GM19395 (cell line): ENCODE measurements around the gene TMOD1.
A peak's percentile ranks its signal among the peaks of the same experiment; 100 is the strongest.

Experiments used
- ATAC-seq: cut with Tn5 transposase; IDR thresholded peaks from one replicate; pipeline ENCODE4 v1.9.1; 2021; ENCODE audit warnings: mild to moderate bottlenecking, moderate library complexity; ENCODE audit not compliant: unreplicated experiment

Gene TMOD1

GRCh38 chr9:97629156-97629555, 127.7 kb downstream of the TMOD1 start:
- no peak for ATAC-seq

- no peak for ATAC-seq
Observed at GRCh38 chr9:97630591-97630990, 129.1 kb downstream of the TMOD1 start.

DNA sequence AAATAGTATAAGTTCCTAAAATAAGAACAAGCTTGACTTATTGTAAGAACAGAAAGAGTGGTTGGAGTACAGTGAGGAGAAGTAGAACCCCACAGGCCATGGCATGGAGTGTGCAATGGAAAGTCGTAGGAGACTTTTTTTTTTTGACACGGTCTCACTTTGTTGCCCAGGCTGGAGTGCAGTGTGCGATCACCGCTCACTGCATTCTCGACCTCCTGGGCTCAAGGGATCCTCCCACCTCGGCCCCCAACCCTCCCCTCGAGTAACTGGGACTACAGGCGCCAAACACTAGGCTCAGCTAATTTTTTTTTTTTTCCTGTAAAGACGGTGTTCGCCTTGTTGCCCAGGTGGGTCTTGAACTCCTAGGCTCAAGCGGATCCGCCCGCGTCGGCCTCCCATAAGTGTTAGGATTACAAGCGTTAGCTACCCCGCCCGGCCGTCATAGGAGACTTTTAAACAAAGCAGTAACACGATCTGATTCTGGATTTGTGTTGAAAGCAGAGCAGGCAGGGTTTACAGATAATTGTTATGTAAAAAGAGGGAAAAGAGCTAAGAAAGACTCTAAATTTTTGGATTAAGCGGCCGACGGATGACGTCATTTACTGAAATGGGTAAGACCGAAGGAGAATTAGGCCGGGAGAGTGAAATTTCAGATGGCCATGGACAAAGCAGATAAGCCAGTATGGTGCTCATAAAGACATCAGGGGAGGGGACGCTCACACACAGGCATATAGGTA, 130.9 kb downstream of the TMOD1 start:
- peak; percentile 17 for ATAC-seq

GRCh38 chr9:97632985-97633858, 131.8 kb downstream of the TMOD1 start, which contains the start of the genes NCBP1 and TSTD2:
NCBP1 (plus strand) TSS chr9:97633821; CDS start chr9:97633882, 61 bp downstream.
TSTD2 (minus strand) TSS chr9:97633368; CDS start chr9:97627562, 5,806 bp downstream.
- ATAC-seq = peak; percentile 84

GRCh38 chr9:97633859-97634490, 132.5 kb downstream of the TMOD1 start:
- ATAC-seq = peak; percentile 7

DNA sequence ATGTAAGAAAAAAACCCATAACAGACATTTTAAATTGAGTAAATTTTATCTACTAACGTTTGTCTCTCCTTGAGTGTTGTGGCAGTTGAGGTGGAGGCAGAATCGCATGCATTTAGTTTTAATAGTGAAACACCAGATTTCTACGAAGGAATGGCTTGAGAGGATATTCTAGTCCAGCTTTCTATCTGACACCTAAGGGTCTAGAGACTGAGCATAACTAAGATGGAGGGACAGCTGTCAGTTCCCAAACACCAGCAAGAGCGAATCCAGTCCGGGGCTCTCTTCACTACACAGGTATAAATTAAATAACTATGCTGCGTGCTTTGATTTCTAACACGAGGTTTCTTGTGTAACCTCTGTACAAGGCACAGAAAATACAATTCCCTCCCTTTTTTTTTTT, 133.6 kb downstream of the TMOD1 start:
- ATAC-seq = no peak

- no peak for ATAC-seq
Observed at GRCh38 chr9:97636903-97637302, 135.4 kb downstream of the TMOD1 start.

GRCh38 chr9:97638666-97639065, 137.2 kb downstream of the TMOD1 start:
- ATAC-seq = no peak

DNA sequence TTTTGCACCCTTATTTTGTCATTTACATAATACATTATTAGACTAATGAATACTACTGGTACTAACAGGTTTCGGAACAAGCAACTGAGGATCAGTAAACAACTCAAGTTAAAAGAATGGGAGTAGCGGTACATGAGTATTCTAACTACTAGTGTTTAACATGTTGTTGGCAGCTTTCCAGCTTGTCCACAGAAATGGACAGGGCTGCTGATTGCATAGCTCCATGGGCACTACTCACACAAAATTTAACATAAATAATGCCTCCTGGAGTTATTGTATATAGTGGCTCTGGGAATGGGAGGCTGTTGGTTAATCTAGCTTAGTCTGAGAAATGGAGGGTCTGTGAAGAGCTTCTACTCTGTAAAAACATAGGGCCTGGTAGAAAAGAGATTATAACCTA, 138.9 kb downstream of the TMOD1 start:
- no peak for ATAC-seq

- ATAC-seq = no peak
Observed at GRCh38 chr9:97645720-97646119, 144.3 kb downstream of the TMOD1 start.

DNA sequence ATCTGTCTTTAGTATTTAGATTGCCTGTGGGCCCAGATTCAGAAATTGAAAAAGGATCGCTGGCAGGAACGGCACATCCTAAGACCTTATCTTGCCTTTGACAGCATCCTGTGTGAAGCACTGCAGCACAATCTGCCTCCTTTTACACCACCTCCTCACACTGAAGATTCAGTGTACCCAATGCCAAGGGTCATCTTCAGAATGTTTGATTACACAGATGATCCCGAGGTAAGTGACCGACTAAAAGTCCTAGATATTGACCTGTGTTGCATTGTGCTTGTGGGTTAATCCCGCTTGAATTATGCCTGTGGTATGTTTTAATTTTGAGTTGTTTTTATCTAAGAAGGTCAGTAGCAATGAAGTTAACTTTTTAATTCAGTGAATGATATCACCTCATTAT, 146.5 kb downstream of the TMOD1 start:
- ATAC-seq = no peak
